BJ (cell line): ENCODE results near the gene CSNK1G2. TPM values are rescaled to one million over a fixed set of nuclear protein-coding genes. Genes with fewer than 3 reads are reported as not detected.

Source experiments
- CTCF ChIA-PET: fragments of 350-600 bp; formaldehyde crosslinking; extraction: SDS; loops from one replicate; lab custom pipeline; 2021; ENCODE audit warnings: antibody characterized with exemption, inconsistent platforms; lab: Yijun Ruan, JAX
- POLR2A ChIA-PET: fragments of 300-600 bp; sonication (Branson Sonifier 250); formaldehyde crosslinking; extraction: SDS; loops from one replicate; lab custom pipeline; 2021; ENCODE audit warnings: antibody characterized with exemption; lab: Charles Lee
- DNase-seq: peaks from one replicate; pipeline ENCODE4 v3.0.0-alpha.2; 2011; ENCODE audit warnings: low read depth
- H3K27me3 ChIP-seq: 2 replicates; pipeline ENCODE4 v1.6.0; 2011; ENCODE audit warnings: low read length; ENCODE audit not compliant: control insufficient read depth, insufficient read depth
- H3K36me3 ChIP-seq: 2 replicates; pipeline ENCODE4 v1.5.1; 2011; ENCODE audit warnings: low read length; ENCODE audit not compliant: control insufficient read depth, insufficient read depth
- H3K4me3 ChIP-seq: 2 replicates; pipeline ENCODE4 v1.5.1; 2011; ENCODE audit warnings: low read depth, mild to moderate bottlenecking, control low read depth, low read length
- polyA plus RNA-seq: library from polyadenylated mRNA; depleted of rRNA; stranded (reverse); fragments of >200 nt; gene quantifications from 2 replicates; pipeline ENCODE4 v1.2.3, GENCODE V29; 2011
- TF ChIP-seq, protein P1 (sequence below): IDR thresholded peaks from 2 replicates; pipeline ENCODE4 v1.5.1; 2011; ENCODE audit warnings: low read depth, mild to moderate bottlenecking, control low read depth, inconsistent platforms, low read length, moderate library complexity; ENCODE audit not compliant: insufficient read depth

The CSNK1G2 gene
- polyA plus RNA-seq, 1 experiment, result 48.1 TPM

DNA sequence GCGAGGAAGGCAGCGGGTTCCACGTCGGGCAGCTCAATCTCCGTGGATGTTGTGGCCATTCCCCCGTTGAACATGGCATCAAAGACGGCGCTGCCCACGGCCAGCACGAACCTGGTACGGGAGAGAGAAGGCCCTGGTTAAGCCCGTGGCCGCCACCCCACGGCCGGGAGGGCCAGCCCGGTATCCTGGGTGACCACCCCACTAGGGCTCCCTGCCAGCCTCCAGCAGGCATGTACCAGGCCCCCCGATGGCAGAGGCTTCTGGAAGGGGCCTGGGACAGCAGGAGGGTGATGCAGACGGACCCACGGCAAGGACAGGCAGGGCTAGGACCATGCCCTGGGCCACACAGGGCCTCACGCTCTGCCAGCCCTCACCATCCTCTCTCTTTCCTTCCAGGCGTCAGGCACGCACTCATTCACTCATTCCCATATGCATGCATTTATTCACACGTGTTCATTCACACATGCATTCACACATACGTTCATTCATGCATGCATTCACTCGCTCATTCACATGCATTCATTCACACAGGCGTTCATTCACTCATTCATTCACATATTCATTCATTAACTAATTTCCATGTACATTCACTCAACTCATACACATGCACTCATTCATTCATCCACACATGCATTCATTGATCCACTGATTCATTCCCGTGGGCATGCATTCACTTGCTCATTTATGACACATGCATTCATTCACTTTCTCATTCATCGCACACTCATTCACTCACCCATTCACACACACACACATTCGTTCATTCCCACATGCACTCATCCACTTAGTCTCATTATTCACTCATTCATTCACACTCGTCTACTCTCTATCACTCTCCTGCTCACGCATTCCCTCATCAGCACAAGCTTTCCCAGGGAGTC, 56.6 kb downstream of the CSNK1G2 start:
- CTCF ChIA-PET, result interaction anchor here (0.6 to 1.0 kb wide), 2 partner anchors 65 to 69 kb away, joined by 3 read pairs; no protein-coding TSS in a partner anchor
- Histone ChIP-seq H3K27me3 (no peaks in the 10 kb centered on the region), H3K4me3 (no peak overlapping the region), H3K36me3 (peaks cover 21% of the 10 kb centered on the region)
- TF ChIP-seq, protein P1, sequence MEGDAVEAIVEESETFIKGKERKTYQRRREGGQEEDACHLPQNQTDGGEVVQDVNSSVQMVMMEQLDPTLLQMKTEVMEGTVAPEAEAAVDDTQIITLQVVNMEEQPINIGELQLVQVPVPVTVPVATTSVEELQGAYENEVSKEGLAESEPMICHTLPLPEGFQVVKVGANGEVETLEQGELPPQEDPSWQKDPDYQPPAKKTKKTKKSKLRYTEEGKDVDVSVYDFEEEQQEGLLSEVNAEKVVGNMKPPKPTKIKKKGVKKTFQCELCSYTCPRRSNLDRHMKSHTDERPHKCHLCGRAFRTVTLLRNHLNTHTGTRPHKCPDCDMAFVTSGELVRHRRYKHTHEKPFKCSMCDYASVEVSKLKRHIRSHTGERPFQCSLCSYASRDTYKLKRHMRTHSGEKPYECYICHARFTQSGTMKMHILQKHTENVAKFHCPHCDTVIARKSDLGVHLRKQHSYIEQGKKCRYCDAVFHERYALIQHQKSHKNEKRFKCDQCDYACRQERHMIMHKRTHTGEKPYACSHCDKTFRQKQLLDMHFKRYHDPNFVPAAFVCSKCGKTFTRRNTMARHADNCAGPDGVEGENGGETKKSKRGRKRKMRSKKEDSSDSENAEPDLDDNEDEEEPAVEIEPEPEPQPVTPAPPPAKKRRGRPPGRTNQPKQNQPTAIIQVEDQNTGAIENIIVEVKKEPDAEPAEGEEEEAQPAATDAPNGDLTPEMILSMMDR, result no peak
- no peak for DNase-seq
- POLR2A ChIA-PET, result no interaction called here

DNA sequence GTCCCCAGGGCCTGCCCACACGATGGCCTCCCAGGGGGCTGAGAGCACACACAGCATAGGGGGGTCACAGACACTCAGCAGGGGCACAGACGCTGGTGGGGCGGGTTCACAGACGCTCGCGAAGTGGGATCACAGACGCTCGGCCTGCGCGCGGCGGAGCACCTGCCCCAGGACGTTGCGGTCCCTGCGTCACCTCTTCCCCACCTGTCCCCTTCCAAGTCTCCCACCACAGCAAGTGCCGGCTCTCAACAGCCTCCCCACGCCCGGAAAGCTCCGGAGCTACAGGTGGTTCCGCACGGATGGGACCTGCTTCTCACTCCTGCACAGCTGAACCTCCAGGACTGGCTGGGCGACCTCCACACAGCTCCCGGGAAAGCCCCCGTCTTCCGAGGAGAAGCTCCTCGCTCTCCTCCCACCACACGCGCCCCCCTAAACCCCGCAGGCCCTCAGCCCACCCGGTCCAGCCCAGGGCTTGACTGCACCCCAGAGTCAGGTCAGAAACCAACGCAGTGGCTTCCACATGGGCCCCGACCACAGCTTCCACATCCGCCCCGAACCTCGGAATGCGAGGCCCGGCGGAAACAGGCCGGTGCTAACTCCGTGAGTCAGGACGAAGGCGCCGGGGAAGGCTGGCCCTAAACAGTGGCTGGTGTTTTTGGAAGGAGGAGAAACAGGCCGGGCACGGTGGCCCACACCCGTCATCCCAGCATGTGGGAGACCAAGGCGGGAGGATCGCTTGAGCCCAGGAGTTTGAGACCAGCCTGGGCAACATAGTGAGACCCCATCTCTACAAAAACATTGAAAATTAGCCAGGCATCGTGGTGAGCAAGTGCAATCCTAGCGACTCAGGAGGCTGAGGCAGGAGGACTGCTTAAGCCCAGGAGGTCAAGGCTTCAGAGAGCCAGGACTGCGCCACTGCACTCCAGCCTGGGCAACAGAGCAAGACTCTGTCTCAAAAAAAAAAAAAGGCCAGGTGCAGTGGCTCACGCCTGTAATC, 58.0 kb downstream of the CSNK1G2 start:
- H3K36me3 ChIP-seq, result peaks cover 18% of the 10 kb centered on the region
- ChIA-PET CTCF (no interaction called here), POLR2A (no interaction called here)
- no peak overlapping the region for H3K4me3 ChIP-seq
- no peaks in the 10 kb centered on the region for H3K27me3 ChIP-seq
- TF ChIP-seq, protein P1, result no peak
- no peak for DNase-seq

DNA sequence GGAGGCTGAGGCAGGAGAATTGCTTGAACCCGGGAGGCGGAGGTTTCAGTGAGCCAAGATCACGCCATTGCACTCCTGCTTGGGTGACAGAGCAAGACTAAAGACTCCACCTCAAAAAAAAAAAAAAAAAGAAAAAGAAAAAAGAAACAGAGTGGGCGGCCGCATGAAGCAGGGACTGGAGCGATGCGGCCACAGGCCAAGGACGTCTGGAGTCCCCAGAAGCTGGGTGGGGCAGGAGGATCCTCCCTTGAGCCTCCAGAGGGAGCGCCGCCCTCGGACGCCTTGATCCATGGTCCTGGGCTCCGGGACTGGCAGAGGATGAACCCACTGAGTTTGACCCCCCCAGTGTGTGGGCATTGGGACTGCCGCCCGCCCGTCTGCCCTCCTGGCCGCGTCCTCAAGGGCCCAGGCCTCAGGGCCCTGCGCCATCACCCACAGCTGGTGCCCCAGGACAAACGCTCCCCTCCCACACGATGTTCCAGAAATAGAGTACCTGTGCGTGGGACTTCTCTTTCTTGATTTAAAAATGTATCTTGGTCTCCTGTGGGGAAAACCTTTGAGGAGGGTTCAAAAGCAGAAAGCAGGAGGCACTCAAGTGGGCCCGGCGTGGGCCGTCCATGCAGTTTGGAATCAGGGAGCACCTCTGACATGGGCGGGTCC, 59.0 kb downstream of the CSNK1G2 start:
- no peaks in the 10 kb centered on the region for H3K27me3 ChIP-seq
- DNase-seq, result no peak
- ChIA-PET CTCF (no interaction called here), POLR2A (no interaction called here)
- peaks cover 18% of the 10 kb centered on the region for H3K36me3 ChIP-seq
- H3K4me3 ChIP-seq, result no peak overlapping the region
- TF ChIP-seq, protein P1, result no peak

DNA sequence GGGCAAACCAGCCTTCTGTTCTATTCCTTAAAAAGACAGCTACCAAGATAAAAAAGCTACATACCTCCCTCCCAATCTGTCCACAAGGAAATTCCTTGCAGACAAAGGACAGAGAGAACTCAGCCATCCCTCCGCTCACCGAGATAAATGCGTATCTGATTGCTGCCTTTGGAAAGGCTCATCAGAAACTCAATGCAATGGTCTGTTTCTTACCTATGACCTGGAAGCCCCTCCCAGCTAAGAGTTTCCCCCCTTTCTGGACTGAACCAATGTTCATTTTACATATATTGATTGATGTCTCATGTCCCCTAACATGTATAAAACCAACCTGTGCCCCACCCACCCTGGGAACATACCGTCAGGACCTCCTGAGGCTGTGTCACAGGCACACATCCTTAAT, 62.9 kb downstream of the CSNK1G2 start:
- DNase-seq, result no peak
- Histone ChIP-seq H3K4me3 (no peak overlapping the region), H3K36me3 (peaks cover 8% of the 10 kb centered on the region), H3K27me3 (no peaks in the 10 kb centered on the region)
- POLR2A ChIA-PET, result no interaction called here
- TF ChIP-seq, protein P1, result no peak
- CTCF ChIA-PET, result interaction anchor here (1.0 kb wide), 1 partner anchor 91 kb away, joined by 3 read pairs; no protein-coding TSS in a partner anchor
